AG10803 (cell line): ENCODE measurements around the gene ZNF641.

Experiments used
- DNase-seq: peaks from one replicate; pipeline ENCODE4 v3.0.0; 2010; ENCODE audit warnings: low read depth
- H3K4me3 ChIP-seq: 2 replicates; pipeline ENCODE4 v1.5.1; 2011; ENCODE audit warnings: mild to moderate bottlenecking, low read length, control low read depth
- CTCF ChIP-seq: conservative IDR thresholded peaks from 2 replicates; pipeline ENCODE4 v1.5.1; 2011; ENCODE audit warnings: mild to moderate bottlenecking, low read length, control low read depth, inconsistent platforms

The ZNF641 gene

GRCh38 chr12:48350249-48351021 lies at the start of gene ZNF641:
ZNF641 (minus strand) TSS chr12:48350919; CDS start chr12:48348090, 2,829 bp downstream.
- H3K4me3 ChIP-seq = peak within 1 kb of the TSS; percentile 81
- peak; percentile 67 for DNase-seq
- TF ChIP-seq CTCF = no peak

GRCh38 chr12:48390026-48390425 lies 39.3 kb upstream of the ZNF641 start:
- peak; percentile 3 for DNase-seq
- no peak for TF ChIP-seq CTCF
- no peak overlapping the region for H3K4me3 ChIP-seq

GRCh38 chr12:48389409-48389808 lies 38.7 kb upstream of the ZNF641 start:
- no peak for DNase-seq
- no peak for TF ChIP-seq CTCF
- H3K4me3 ChIP-seq = no peak overlapping the region

GRCh38 chr12:48388938-48389337 lies 38.2 kb upstream of the ZNF641 start:
- peak; percentile 39 for DNase-seq

GRCh38 chr12:48388460-48388859 lies 37.7 kb upstream of the ZNF641 start:
- TF ChIP-seq CTCF = no peak
- no peak overlapping the region for H3K4me3 ChIP-seq
- peak; percentile 40 for DNase-seq

More at GRCh38 chr12:48388938-48389337, 38.2 kb upstream of the ZNF641 start:
- no peak overlapping the region for H3K4me3 ChIP-seq
- TF ChIP-seq CTCF = no peak

GRCh38 chr12:48380596-48380995 lies 29.9 kb upstream of the ZNF641 start:
- no peak for DNase-seq
- TF ChIP-seq CTCF = no peak
- H3K4me3 ChIP-seq = no peak overlapping the region

- no peak for TF ChIP-seq CTCF
- DNase-seq = peak; percentile 9
- H3K4me3 ChIP-seq = no peak overlapping the region
Measured at GRCh38 chr12:48379794-48380193, 29.1 kb upstream of the ZNF641 start.
